K562 (cell line): ENCODE measurements around the gene ZNF865. TPM values are rescaled to one million over a fixed set of nuclear protein-coding genes. Genes with fewer than 3 reads are reported as not detected.
A peak's percentile ranks its signal among the peaks of the same experiment; 100 is the strongest.

Experiments
- BRD4 ChIP-seq: fragments of 200-600 bp; sonication (generic); IDR thresholded peaks from 2 replicates; pipeline ENCODE4 v1.6.1; 2017; ENCODE audit warnings: inconsistent platforms
- CCNT2 ChIP-seq: IDR thresholded peaks from 2 replicates; pipeline ENCODE4 v1.6.1; 2011; ENCODE audit warnings: borderline replicate concordance, low read depth, mild to moderate bottlenecking, moderate library complexity, mixed read lengths, low read length; ENCODE audit not compliant: insufficient read length; ENCODE audit errors: extremely low read depth
- CHD1 ChIP-seq: fragments of 200-600 bp; sonication (generic); IDR thresholded peaks from one replicate; pipeline ENCODE4 v1.6.1; 2012; ENCODE audit warnings: mild to moderate bottlenecking, moderate library complexity, low read length, inconsistent platforms
- CHD4 ChIP-seq: fragments of 200-600 bp; sonication (generic); IDR thresholded peaks from 3 replicates; pipeline ENCODE4 v1.6.1; 2012; ENCODE audit warnings: low read depth, mild to moderate bottlenecking, mixed read lengths, low read length, inconsistent platforms; ENCODE audit not compliant: insufficient read depth, insufficient replicate concordance, poor library complexity, severe bottlenecking
- DEAF1 ChIP-seq: fragments of 450-650 bp; formaldehyde crosslinking; IDR thresholded peaks from 2 replicates; pipeline ENCODE4 v1.4.0; 2020; ENCODE audit warnings: mild to moderate bottlenecking, moderate library complexity
- FOXK1 ChIP-seq: sonication (generic); formaldehyde crosslinking; IDR thresholded peaks from 2 replicates; pipeline ENCODE4 v1.8.0; 2022; ENCODE audit warnings: missing genetic modification reagents, mild to moderate bottlenecking, borderline replicate concordance
- GTF2F1 ChIP-seq: IDR thresholded peaks from 2 replicates; pipeline ENCODE4 v1.6.1; 2011; ENCODE audit warnings: low read depth, low read length, improper control_type of control experiment
- KAT7 ChIP-seq: sonication (generic); formaldehyde crosslinking; IDR thresholded peaks from 2 replicates; pipeline ENCODE4 v1.8.0; 2022; ENCODE audit warnings: missing genetic modification reagents, mild to moderate bottlenecking, borderline replicate concordance
- MAZ ChIP-seq, 2 experiments: fragments of 450-650 bp in 1 of 2; sonication (generic) in 1 of 2; formaldehyde crosslinking; IDR thresholded peaks in 1 of 2; conservative IDR thresholded peaks in 1 of 2; 2 replicates each; pipeline versions ENCODE4 v1.4.0 to v1.5.0; 2020; ENCODE audit warnings: mild to moderate bottlenecking in 1 of 2, missing genetic modification reagents in 1 of 2
- MITF ChIP-seq: IDR thresholded peaks from 2 replicates; pipeline ENCODE4 v1.6.1; 2014; ENCODE audit warnings: antibody characterized with exemption
- MTA3 ChIP-seq: fragments of 450-650 bp; formaldehyde crosslinking; IDR thresholded peaks from 2 replicates; pipeline ENCODE4 v1.6.1; 2017; ENCODE audit warnings: mild to moderate bottlenecking, borderline replicate concordance
- NFATC3 ChIP-seq: fragments of 450-650 bp; IDR thresholded peaks from 2 replicates; pipeline ENCODE4 v1.6.1; 2017; ENCODE audit warnings: mild to moderate bottlenecking
- RAD21 ChIP-seq, 2 experiments: fragments of 250-450 bp in 1 of 2; fragments of 450-650 bp in 1 of 2; sonication (Bioruptor Pico) in 1 of 2; formaldehyde crosslinking in 1 of 2; IDR thresholded peaks in 1 of 2; conservative IDR thresholded peaks in 1 of 2; 2 replicates each; pipeline versions ENCODE4 v1.4.0 to v1.8.0; 2020 to 2022; ENCODE audit warnings: mild to moderate bottlenecking in 2 of 2, moderate library complexity in 1 of 2
- RBM15 ChIP-seq: fragments of 200-400 bp; formaldehyde crosslinking; IDR thresholded peaks from 2 replicates; pipeline ENCODE4 v1.6.1; 2018; ENCODE audit warnings: mild to moderate bottlenecking, low read length, moderate library complexity; ENCODE audit not compliant: insufficient read depth
- RFX1 ChIP-seq: fragments of 450-650 bp; IDR thresholded peaks from 2 replicates; pipeline ENCODE4 v1.6.1; 2016; ENCODE audit warnings: mild to moderate bottlenecking, moderate library complexity
- SUPT5H ChIP-seq: fragments of 450-650 bp; IDR thresholded peaks from 2 replicates; pipeline ENCODE4 v1.6.1; 2016
- TEAD1 ChIP-seq, 2 experiments: fragments of 450-650 bp in 1 of 2; sonication (generic) in 1 of 2; formaldehyde crosslinking; IDR thresholded peaks; 2 replicates each; pipeline versions ENCODE4 v1.4.0 to v1.8.0; 2020 to 2022; ENCODE audit warnings: mild to moderate bottlenecking in 2 of 2, missing genetic modification reagents in 1 of 2
- ZHX1 ChIP-seq: fragments of 150-350 bp; conservative IDR thresholded peaks from 2 replicates; pipeline ENCODE4 v1.6.1; 2014; ENCODE audit warnings: low read length
- ZNF282 ChIP-seq: sonication (generic); formaldehyde crosslinking; IDR thresholded peaks from 2 replicates; pipeline ENCODE4 v1.8.1; 2023; ENCODE audit warnings: missing genetic modification reagents
- ZNF347 ChIP-seq: fragments of 450-650 bp; formaldehyde crosslinking; IDR thresholded peaks from 2 replicates; pipeline ENCODE4 v1.4.0; 2020; ENCODE audit warnings: low read depth, mild to moderate bottlenecking, moderate library complexity
- ZNF740 ChIP-seq, 3 experiments: fragments of 200-800 bp in 1 of 3; sonication (Bioruptor generic) in 1 of 3; sonication (generic) in 1 of 3; formaldehyde crosslinking in 1 of 3; IDR thresholded peaks; 2 replicates each; pipeline versions ENCODE4 v1.6.1 to v1.8.0; 2016 to 2022; ENCODE audit warnings: mild to moderate bottlenecking in 2 of 3, missing compliant biosample characterization in 2 of 3, missing genetic modification characterization in 2 of 3, missing genetic modification reagents in 1 of 3
- polyA plus RNA-seq, 8 experiments: library from polyadenylated mRNA; depleted of rRNA in 4 of 8; stranded (reverse) in 5 of 8; unstranded in 3 of 8; fragments of >200 nt; fragmentation: Nextera tagmentation in 2 of 8; fragmentation: Illumina TruSeq in 1 of 8; extraction: Ambion mirVana in 2 of 8; extraction: Trizol in 1 of 8; gene quantifications; 2 replicates each; pipeline versions ENCODE4 v1.2.1 to v1.2.3, GENCODE V29; 2011 to 2014; ENCODE audit warnings: inconsistent platforms in 1 of 8, missing spikeins in 1 of 8
- total RNA-seq, 7 experiments: library from RNA; depleted of rRNA in 6 of 7; stranded (reverse); fragments of >200 nt in 6 of 7; fragmentation: Illumina TruSeq in 2 of 7; extraction: Trizol in 2 of 7; gene quantifications; 2 replicates each; pipeline versions ENCODE4 v1.2.1 to v1.2.3, GENCODE V29; 2011 to 2021; ENCODE audit warnings: low replicate concordance in 1 of 7

The ZNF865 gene
- total and polyA plus RNA-seq, 9 of the 15 experiments (the other 6 are each of a cell fraction or from before 2014, with no cell fraction given) = 0.40 to 18.8 (median 1.6) TPM; not detected in 2

GRCh38 chr19:55640043-55640576, 34.7 kb downstream of the ZNF865 start (continued):
- TF ChIP-seq FOXK1 (peak; percentile 99), ZHX1 (no peak), MAZ (CRISPR knock-in tag; conservative IDR thresholded peaks at IDR 0.05 in 1 of 2, IDR thresholded peaks at IDR 0.05 in 1 of 2) (peak; percentile 62 to 76), RFX1 (no peak), MITF (peak; percentile 34; the same call in 1 of the 2 replicates), GTF2F1 (no peak; the same call in 1 of the 2 replicates), RAD21 (CRISPR knock-in tag; conservative IDR thresholded peaks at IDR 0.05 in 1 of 2, IDR thresholded peaks at IDR 0.05 in 1 of 2) (peak; percentile 28 to 52), ZNF282 (peak; percentile 98), ZNF347 (no peak), TEAD1 (CRISPR knock-in tag; IDR thresholded peaks at IDR 0.05) (peak; percentile 41 to 92; a peak in 3 of 4 replicates), BRD4 (no peak), NFATC3 (no peak), CHD4 (no peak), DEAF1 (peak; percentile 41; the same call in 1 of the 2 replicates), KAT7 (CRISPR knock-in tag) (peak; percentile 89; the same call in 1 of the 2 replicates), RBM15 (no peak), SUPT5H (no peak), ZNF740 (CRISPR knock-in tag; IDR thresholded peaks at IDR 0.05) (peak; percentile 91), ZNF740 (tag; IDR thresholded peaks at IDR 0.05) (no peak), MTA3 (peak; percentile 82; the same call in 1 of the 2 replicates), CHD1 (no peak), CCNT2 (peak; percentile 68)
